KG1 (cell line): Measurements from ENCODE around the gene PPARD.
"Not testable (repeated sequence)": the region's sequence is repeated elsewhere in the genome, so short reads cannot be mapped to it uniquely, and the experiment has no call there.

Experiments
- DNase-seq: peaks from one replicate; lab custom pipeline; 2025; lab: John Stamatoyannopoulos, UW

The PPARD gene

DNA sequence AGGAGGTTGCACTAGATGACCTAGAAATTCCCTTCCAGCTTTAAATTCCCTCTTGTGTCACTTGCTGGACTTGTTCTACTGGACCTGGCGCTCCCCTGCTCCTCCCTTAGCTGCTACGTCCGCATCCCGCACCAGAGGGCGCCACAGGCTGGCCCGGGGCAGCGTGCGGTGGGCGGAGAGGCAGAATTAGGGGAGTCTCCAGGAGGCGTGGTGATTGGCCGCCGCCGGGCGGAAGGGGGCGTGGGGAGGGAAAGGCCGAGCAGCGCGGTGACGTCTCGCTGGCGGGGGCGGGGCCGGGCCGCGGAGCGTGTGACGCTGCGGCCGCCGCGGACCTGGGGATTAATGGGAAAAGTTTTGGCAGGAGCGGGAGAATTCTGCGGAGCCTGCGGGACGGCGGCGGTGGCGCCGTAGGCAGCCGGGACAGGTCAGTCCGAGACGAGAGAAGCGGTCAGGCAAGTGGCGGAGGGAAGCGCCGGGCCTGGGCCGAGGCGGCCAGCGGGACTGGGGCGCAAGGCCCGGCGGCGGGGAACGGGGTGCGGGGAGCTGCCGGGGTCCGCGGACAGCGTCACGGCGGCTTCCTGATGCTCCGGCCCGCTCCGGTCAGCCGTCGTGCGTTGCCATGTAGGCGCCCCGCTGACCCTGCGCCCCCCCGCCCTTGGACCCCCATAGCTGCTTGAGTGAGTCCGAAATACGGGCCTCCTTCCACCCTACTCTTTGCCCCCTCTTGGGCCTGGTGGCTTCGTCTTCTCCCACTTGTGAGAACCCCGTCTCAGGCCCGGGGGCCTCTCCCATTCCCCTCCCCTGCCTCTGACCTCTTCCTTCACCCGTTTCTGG lies at the start of gene PPARD:
TSS of gene PPARD (plus strand) at position 301 of the 834 bp plus-strand sequence. CDS start 68,530 bp downstream, outside the sequence.
- peak; percentile 90 for DNase-seq

DNA sequence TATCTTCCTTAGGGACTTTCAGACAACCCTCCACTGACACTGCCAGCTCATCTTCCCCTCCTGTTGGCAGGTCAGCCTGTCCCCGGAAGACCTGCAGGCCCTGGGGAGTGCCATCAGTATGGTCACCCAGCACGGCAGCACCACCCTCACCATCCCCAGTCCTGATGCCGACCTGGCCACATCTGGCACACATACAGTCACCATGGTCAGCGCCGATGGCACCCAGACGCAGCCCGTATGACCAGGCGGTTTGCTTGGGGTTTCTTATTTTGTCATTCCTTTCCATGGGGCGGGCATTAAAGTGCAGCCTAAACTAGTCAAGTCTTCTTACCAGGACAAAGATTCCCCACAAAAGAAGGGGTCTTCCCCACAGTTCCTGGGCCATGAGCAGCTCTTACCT lies 48.7 kb upstream of the PPARD start:
- DNase-seq, result no peak

DNA sequence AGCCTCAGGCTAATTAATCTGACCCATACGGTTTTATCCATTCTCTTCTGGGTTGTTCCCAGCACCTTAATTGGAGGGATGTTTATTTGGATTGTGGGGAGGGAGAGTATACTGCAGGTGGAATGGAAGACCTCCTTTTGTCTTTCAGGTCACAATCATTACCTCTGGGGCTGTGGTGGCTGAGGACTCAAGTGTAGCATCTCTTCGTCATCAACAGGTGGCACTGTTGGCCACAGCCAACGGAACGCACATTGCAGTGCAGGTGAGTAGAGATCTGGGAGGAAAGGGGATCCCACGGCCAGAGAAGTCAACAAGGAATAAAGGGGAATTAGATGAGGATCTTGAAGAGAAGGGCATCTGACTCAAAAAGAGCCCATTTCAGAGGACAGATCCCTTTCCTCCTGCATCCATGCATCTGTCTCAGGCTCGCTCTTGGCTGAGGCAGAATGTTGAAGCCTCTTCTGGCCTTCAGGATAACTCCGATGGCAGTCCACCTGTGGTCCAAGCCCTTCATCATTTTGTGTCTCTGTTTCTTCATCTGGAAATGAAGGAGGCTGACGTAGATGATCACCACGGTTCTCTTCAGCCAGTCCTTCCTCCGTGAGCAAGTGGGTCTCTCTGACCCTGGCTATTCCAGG lies 47.9 kb upstream of the PPARD start:
- no peak for DNase-seq

DNA sequence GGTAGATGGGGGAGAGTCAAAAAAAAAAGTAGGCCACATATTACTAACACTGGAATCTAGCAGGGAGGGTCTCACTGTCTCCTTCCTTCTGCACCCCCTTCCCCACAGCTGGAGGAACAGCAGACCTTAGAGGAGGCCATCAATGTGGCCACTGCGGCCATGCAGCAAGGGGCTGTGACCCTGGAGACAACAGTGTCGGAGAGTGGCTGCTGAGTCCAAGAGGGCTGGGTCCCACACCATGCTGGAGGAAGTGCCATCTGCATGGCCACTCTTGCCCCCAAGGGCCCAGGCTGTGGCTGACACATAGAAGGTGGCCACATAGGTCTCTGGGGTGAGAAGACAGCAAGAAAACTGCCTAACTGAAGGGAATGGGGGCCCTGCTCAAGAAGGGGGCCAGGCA lies 47.3 kb upstream of the PPARD start:
- no peak for DNase-seq

DNA sequence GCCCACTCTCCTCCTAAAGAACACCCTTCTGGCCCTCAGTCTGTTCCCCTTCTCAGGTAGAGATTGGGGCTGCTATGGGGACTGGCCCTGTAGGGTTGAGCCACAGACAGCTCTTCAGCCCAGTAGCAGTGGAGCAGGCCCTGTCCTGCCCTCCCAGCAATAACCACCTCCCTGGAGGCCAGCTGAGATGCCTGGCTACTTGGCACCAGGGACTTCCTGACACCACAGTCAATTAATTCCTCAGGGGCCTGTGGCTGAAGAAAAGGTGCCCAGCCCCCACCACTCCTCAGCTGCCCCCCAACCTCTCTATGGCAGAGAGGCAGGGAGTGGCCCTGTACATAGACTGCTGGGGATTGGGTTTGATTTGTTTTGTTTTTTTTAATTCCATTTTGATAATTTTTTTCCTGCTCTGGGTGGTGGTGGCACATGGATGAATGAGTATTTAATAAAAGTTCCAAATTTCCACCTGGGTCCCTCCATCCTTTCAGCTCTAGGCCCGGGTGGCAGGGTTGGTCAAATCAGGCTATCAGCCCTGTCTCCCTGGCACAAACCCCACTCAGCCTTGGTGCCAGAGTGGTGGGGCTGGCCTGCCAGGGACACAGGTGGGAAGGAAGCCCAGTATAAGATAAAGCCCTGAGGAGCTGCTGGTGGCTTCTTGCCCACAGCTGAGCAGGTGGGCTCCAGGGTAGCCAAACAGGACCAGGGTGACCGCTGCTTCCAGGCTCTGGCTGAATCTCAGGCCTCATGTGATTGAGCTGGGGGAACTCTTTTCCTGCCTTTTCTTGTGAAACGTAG lies 46.6 kb upstream of the PPARD start:
- DNase-seq, result no peak

DNA sequence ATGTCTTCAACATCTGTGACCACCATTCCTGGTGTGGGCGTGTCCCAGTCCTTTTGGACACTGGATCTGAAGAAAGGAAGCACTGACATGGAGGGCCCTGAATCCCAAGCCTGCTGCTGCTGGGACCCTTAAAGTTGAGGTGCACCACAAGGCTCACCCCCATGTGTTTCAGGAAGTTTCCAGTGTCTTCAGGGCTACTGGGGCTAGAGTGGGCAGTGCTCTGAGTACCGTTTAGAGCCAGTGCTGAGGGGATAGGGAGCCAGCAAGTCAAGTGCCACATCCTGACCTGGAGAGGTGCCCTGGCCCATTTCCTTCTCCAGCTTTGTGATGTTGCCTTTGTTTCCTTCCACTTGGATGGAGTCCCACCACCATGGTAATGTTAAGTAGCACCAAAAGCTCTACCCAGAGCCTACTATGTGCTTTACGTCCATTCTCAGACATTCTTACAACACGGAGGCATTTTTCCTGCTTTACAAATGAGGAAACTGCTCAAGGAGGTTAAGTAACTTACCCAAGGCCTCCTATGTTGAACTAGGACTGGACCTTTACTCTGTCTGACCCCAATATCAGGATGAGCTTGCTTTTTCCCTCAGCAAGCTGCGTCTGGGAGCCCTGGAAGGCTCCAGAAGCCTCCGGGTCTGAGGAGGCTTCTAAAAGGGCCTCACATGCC lies 45.3 kb upstream of the PPARD start:
- no peak for DNase-seq

DNA sequence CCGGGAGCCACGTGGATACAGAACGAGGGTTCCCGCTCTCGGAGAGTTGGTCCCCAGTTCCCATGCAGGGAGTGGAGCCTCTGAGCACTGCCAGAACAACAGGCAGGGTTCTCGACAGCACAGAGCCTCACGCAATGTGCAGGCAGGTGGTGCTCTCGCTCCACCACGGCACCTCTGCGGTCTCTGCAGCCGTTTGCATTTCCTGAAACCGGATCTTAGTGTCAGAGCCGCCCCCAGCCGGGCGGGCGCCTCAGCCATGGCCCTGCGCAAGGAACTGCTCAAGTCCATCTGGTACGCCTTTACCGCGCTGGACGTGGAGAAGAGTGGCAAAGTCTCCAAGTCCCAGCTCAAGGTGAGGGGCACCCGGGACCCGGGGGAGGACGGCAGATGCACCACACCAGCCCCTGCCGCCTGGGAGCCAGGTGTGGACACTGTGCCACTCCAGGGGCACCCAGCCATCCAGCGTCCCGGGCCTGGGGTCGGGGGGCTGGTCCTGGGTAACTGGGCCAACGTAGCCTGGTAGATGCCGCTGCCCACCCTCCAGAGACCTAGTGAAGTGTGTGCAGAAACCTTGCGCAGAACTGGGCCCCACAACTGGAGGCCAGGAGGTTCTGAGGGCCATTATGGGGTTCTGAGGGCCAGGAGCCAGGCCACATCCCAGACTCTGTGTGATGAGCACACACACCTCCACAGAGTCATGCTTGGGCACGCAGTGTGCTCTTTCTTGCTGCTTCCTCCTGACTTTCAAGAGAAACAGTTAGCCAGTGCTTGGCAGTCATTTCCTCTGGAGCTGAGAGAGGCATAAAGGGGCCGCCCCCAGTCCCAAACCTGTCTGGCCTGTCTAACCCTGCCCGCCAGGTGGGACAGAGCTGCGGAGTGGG lies 44.5 kb upstream of the PPARD start, which contains the start of gene DEF6:
TSS of gene DEF6 (plus strand) at position 218 of the 881 bp plus-strand sequence. CDS start at position 257, 39 bp downstream.
- peak; percentile 82 for DNase-seq

DNA sequence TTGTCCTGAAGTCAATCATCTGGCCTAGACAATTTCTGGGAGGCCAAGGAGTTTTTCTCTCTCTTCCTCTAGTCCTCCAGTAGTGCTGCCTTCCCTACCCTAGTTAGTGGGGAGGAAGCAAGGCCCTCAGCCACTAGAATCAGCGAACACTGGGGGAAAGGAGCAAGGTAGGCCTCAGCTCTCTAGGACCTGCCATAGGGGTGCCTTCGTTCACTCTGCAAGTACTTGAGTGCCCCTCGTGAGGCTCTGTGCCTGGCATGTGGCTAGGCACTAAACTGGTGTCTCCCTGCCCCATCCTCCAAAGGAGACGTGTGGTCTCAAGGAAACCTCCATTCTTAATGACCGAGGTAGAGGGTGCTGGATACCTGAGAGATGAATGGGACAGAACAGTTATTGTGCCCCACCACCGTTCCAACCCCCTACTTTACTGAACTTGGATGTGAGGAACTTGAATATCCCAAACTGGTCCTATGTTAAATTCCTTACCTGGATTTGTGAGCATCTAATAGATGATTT lies 43.7 kb upstream of the PPARD start:
- DNase-seq, result no peak

DNA sequence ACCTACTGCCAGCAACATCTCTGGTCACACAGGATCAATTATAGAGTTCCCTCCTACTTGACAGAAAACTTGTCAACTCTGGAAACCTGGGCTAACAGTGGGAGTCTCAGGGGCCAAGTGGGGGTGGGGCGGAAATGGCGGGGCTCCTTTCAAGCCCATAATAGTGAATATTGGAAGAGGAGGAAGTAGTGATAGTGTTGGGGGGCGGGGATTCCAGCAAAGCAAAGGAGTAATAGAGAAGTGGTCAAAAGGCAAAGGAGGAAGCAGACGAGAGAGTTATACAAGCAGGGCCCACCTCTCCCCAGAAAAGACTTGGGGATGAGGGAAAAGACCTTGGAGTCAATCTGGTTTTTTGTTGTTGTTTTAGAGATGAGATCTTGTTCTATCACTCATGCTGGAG lies 42.7 kb upstream of the PPARD start:
- peak; percentile 49 for DNase-seq

DNA sequence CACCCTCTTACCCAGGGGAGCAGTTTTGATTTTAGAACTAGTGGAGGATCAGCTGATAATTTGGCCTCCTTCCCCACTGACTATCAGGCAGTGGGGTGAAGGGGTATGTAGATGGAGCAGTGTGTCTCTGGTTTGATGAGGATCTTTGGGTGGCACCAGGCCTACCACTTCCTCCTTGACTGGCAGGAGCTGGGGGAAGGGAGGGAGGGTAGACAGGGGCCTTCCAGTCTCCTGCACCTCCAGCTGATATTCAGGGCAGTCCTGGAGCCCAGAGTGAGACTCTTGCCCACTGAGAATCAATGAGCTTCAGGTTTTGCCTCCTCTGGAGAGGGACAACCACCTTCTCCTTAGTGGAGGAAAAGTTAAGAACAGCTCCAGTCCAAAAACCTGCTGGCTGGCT lies 41.5 kb upstream of the PPARD start:
- no peak for DNase-seq

DNA sequence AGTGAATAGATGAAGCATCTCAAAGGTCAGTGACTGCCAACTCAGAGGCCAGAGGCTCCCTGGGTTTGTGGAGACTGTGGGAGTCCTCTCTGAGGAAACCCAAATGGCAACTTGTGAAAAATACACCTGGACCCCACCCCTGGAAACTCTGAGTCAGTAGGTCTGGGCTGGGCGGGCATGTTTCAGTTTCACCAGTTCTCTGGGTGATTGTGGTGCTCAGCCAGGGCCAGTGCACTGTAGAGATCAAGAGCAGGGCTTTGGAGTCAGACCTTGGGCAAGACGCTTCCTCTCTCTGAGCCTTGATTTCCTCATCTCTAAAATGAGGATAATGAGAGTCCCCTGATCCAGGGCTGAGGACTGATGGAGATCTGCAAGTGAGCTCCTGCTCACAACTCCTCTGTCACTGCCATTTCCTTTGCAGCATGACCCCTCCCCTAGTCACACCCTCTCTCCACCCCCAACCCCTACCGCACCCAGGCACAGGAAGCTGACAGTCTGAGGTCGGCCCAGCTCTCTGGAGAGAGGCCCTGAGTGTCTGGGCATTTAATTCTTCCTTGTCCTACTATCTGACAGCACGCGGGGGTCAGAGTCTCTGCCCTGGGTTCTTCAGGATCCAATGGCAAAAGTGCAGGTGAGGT lies 39.6 kb upstream of the PPARD start:
- DNase-seq, result peak; percentile 49

DNA sequence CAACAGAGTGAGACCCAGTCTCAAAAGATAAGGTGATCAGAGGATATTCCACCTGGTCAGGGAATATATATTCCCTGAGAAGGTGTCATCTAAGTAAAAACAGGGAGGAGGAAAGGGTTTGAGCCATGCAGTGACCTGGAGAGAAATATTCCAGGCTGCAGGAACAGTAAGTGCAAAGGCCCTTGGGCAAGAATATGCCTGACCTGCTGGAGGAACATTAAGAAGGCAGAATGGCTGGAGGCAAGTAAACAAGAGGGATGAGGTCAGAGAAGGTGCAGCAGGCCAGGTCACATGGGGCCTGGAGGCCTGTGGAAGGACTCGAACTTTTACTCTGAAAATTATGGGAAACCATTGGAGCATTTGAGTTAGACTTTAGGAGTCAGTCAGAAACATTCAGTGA lies 38.1 kb upstream of the PPARD start:
- no peak for DNase-seq

DNA sequence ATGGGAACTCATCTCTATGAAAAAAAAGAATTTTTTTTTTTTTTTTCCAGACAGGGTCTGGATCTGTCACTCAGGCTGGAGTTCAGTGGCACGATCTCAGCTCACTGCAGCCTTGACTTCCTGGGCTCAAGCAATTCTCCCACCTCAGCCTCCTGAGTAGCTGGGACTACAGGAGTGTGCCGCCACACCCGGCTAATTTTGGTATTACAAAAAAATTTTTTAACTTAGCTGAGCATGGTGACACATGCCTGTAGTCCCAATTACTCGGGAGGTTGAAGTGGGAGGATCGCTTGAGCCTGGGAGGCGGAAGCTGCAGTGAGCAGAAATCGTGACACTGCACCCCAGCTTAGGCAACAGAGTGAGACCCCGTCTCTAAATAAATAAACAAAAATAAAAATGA lies 37.2 kb upstream of the PPARD start:
- no peak for DNase-seq

DNA sequence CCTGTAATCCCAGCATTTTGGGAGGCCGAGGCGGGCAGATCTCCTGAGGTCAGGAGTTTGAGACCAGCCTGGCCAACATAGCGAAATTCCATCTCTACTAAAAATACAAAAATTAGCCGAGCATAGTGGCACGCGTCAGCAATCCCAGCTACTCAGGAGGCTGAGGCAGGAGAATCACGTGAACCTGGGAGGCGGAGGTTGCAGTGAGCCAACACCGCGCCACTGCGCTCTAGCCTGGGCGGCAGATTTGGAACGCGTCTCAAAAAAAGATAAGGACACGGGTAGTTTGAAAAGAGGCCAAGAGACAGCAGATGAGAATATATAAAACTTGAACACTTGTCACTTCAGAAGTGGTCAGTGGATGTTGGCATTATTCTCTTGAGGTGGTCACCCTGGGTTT lies 35.2 kb upstream of the PPARD start:
- DNase-seq, result not testable (repeated sequence)

DNA sequence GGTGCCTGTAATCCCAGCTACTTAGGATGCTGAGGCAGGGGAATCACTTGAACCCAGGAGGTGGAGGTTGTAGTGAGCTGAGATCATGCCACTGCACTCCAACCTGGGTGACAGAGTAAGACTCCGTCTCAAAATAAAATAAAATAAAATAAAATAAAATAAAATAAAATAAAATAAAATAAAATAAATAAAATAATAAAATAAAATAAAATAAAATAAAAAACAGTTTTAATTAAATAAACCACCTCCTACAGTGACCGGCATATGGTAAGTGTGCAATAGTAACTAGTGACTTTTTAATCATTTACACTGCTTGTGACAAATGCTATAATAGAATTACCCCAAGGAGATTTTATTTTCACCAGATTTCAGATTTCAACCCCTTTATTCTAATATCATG lies 33.8 kb upstream of the PPARD start:
- not testable (repeated sequence) for DNase-seq

DNA sequence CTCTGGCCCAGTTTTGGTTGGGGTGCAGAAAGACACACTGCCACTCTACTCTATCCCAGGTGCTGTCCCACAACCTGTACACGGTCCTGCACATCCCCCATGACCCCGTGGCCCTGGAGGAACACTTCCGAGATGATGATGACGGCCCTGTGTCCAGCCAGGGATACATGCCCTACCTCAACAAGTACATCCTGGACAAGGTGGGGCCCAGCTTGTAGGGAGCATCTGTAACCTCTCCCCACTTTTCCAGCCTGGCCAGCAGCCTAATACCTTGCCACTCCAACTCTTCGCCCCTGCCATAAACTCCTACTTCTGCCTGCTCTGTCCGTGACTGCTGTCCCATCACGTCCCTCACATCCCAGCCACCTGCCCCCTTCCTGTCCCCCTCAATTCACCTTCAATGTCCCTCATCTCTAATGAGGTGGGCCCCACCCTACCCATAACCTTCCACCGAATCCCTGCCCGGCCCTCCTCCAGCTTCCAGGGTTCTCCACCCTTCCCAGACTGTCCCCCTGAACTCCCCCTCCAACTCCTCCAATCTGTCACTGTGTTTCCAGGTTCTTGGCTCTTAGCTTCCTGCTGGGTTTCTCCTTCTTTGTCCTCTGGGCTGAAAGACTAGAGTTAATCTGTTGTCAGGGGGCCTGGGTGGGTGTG lies 32.6 kb upstream of the PPARD start:
- no peak for DNase-seq

DNA sequence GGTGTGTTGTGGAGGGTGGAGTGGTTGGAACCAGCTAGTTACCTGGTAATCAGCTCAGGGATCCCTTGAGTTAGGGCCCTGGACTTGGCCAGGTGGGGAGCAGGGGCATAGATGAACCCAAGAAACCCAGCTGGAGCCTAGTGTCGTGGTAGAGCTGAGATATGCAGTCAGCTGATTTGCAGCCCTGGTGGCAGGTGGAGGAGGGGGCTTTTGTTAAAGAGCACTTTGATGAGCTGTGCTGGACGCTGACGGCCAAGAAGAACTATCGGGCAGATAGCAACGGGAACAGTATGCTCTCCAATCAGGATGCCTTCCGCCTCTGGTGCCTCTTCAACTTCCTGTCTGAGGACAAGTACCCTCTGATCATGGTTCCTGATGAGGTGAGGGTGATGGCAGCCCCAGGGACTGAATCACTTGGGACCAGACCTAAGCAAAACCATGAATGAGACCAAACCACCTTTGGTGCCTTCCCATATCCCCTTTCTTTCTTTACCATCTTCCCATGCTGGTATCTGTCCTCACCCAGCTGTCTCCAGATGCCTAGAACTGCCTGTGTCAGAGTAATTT lies 32.0 kb upstream of the PPARD start:
- no peak for DNase-seq

DNA sequence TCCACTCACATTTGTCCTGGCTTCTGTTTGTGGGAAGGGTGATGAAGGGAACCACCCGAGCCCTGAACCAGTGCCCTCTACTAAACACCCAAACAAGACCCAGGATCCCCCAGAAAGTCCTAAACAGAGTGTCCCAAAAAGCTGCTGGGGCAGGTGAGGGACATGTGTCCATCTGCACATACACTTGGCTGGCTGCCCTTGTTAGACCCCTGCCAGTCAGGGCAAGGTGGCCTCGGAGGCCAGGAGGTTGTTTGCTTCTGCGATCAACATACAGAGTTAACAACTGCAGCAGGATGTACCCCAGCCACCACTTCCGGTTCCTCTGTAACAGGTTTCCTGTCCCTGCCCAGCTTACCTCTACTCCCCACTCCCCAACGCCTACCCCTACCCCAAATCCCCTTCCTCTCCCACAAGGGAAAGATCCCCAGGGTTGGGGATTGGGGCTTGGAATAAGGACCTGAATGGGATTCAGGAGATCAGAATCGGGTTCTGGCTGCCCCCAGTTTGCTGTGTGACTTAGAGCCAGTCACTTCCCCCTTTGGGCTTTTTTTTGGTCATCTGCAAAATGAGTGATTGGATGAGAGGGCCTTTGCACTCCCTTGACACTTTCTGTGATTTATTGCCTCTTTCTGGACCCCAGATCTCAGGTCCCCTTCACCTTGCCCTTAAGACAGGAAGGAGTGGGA lies 30.8 kb upstream of the PPARD start:
- DNase-seq, result peak; percentile 73
